ENCODE data around the gene TCEA2. TPM values are rescaled to one million over a fixed set of nuclear protein-coding genes. Genes with fewer than 3 reads are reported as not detected.

The TCEA2 gene
- total and polyA plus RNA-seq, 2 of the 13 experiments (the other 11 are each of a cell fraction or from before 2014, with no cell fraction given) = 28.1 to 33.7 TPM

DNA sequence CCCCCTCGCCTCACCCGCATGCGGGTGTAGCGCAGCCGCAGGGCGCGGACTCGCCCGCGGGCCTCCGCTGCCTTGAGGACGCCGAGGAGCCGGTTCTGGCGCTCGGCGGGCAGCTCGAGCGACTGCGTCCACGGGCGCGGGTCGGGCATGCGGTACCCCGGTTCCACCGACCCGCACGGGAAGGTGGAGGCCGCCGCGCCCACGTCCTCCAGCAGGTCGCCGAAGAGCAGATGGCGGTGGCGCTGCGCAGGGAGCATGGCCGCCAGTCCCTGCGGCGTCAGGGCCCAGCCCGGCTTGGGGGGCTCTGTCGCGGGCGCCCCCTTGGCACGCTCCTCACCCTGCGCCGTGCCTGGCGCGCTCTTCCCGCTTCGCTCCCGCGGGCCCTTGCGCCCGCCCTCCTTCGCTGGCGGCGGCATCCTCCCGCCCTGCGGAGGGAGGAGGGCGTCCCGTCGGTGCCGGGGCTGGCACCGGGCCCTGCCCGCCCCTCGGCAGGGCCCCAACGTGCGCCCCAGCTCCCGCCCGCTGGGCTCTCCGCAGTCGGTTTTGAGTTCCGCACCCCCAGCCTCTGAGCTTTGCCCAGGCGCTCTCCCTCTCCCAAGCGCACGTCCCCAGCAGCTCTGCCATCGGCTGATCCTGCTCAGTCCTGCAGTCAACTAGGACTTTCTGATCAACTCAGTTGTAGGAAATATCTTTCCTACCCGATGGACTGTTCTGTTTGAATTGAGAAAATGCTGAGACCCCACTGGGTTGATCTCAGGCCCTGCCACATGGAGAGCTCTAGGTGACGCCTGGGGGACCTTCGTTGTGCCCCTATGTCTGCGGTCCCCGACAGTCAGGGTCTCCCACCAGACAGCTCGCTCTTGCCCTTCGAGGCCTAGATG lies 21.0 kb downstream of the TCEA2 start, which contains the start of gene LKAAEAR1 (continued):
- TF ChIP-seq MED1 (CRISPR knock-in tag; IDR thresholded peaks at IDR 0.05) (peak; percentile 6; the same call in 1 of the 2 replicates), TMF1 (CRISPR knock-in tag; IDR thresholded peaks at IDR 0.05; ENCODE audit: low read depth) (no peak), ZNF235 (CRISPR knock-in tag; IDR thresholded peaks at IDR 0.05; ENCODE audit: borderline replicate concordance) (peak; percentile 6; the same call in 1 of the 2 replicates), SUZ12 (IDR thresholded peaks at IDR 0.05; ENCODE audit: low read depth, low read length) (no peak), NR2C2 (CRISPR knock-in tag; IDR thresholded peaks at IDR 0.05; ENCODE audit: borderline replicate concordance) (peak; percentile 59)
- TF ChIP-seq, protein P1, sequence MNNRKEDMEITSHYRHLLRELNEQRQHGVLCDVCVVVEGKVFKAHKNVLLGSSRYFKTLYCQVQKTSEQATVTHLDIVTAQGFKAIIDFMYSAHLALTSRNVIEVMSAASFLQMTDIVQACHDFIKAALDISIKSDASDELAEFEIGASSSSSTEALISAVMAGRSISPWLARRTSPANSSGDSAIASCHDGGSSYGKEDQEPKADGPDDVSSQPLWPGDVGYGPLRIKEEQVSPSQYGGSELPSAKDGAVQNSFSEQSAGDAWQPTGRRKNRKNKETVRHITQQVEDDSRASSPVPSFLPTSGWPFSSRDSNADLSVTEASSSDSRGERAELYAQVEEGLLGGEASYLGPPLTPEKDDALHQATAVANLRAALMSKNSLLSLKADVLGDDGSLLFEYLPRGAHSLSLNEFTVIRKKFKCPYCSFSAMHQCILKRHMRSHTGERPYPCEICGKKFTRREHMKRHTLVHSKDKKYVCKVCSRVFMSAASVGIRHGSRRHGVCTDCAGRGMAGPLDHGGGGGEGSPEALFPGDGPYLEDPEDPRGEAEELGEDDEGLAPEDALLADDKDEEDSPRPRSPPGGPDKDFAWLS (CRISPR knock-in tag; IDR thresholded peaks at IDR 0.05; ENCODE audit: borderline replicate concordance) = no peak
- TF ChIP-seq, protein P2, sequence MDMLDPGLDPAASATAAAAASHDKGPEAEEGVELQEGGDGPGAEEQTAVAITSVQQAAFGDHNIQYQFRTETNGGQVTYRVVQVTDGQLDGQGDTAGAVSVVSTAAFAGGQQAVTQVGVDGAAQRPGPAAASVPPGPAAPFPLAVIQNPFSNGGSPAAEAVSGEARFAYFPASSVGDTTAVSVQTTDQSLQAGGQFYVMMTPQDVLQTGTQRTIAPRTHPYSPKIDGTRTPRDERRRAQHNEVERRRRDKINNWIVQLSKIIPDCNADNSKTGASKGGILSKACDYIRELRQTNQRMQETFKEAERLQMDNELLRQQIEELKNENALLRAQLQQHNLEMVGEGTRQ (IDR thresholded peaks at IDR 0.05; ENCODE audit: low read depth, low read length) = no peak
- TF ChIP-seq, protein P2 (CRISPR knock-in tag; IDR thresholded peaks at IDR 0.05; ENCODE audit: borderline replicate concordance) = no peak
- TF ChIP-seq, protein P3, sequence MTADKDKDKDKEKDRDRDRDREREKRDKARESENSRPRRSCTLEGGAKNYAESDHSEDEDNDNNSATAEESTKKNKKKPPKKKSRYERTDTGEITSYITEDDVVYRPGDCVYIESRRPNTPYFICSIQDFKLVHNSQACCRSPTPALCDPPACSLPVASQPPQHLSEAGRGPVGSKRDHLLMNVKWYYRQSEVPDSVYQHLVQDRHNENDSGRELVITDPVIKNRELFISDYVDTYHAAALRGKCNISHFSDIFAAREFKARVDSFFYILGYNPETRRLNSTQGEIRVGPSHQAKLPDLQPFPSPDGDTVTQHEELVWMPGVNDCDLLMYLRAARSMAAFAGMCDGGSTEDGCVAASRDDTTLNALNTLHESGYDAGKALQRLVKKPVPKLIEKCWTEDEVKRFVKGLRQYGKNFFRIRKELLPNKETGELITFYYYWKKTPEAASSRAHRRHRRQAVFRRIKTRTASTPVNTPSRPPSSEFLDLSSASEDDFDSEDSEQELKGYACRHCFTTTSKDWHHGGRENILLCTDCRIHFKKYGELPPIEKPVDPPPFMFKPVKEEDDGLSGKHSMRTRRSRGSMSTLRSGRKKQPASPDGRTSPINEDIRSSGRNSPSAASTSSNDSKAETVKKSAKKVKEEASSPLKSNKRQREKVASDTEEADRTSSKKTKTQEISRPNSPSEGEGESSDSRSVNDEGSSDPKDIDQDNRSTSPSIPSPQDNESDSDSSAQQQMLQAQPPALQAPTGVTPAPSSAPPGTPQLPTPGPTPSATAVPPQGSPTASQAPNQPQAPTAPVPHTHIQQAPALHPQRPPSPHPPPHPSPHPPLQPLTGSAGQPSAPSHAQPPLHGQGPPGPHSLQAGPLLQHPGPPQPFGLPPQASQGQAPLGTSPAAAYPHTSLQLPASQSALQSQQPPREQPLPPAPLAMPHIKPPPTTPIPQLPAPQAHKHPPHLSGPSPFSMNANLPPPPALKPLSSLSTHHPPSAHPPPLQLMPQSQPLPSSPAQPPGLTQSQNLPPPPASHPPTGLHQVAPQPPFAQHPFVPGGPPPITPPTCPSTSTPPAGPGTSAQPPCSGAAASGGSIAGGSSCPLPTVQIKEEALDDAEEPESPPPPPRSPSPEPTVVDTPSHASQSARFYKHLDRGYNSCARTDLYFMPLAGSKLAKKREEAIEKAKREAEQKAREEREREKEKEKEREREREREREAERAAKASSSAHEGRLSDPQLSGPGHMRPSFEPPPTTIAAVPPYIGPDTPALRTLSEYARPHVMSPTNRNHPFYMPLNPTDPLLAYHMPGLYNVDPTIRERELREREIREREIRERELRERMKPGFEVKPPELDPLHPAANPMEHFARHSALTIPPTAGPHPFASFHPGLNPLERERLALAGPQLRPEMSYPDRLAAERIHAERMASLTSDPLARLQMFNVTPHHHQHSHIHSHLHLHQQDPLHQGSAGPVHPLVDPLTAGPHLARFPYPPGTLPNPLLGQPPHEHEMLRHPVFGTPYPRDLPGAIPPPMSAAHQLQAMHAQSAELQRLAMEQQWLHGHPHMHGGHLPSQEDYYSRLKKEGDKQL (CRISPR knock-in tag; IDR thresholded peaks at IDR 0.05; ENCODE audit: low read depth) = peak; percentile 3; the same call in 1 of the 2 replicates
